ENCODE measurements around the gene DSCAML1. TPM values are rescaled to one million over a fixed set of nuclear protein-coding genes. Genes with fewer than 3 reads are reported as not detected.

Gene DSCAML1
- total and polyA plus RNA-seq, 2 of the 8 experiments (the other 6 are each of a cell fraction or from before 2014, with no cell fraction given) = 0.19 to 0.24 TPM

DNA sequence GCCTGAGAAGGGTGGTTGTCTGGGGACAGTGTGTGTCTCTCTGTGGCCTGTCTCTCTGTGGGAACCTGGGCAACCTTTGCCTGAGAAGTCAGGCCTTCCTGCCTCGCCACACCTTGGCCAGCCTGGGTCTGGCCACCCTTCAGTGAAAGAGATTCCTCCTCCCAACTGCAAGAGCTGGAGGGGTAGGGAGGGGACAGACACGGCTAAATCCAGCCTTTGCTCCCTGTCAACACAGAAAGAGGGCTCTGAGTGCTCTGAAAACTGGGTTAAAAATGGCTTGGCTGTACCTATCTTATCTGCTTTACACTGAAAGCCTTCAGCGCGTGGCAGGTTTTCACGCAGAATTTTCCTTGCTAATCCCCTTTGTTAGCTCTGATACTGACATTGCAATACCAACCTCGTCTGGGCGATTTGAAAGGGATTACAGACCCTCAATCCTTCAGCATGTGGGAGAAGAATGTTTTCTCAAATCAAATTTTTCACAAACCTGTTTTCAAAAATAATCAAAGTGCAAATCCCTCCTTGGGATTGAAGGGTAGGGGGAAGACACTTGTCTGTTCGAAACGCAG, 163.7 kb downstream of the DSCAML1 start:
- Histone ChIP-seq H4K5ac (ENCODE audit: insufficient read length, low read depth, low read length) (no peak overlapping the region), H3K27me3 (replicated peaks in 1 of 4; ENCODE audit: control insufficient read depth in 3 of 4, extremely low read depth in 1 of 4, insufficient read depth in 3 of 4, low read length in 3 of 4) (no peaks in the 10 kb centered on the region; a peak in 1 of 7 replicates), H2BK5ac (ENCODE audit: low read depth, low read length) (no peak overlapping the region), H3K4me1 (replicated peaks in 1 of 4; ENCODE audit: control insufficient read depth in 3 of 4, insufficient read depth in 4 of 4, low read length in 3 of 4) (peaks cover 0 to 3% (median 2%) of the 10 kb centered on the region in 4 experiments; a peak in 4 of 7 replicates), H2AK5ac (ENCODE audit: low read depth, low read length) (no peak overlapping the region), H2BK15ac (ENCODE audit: low read length) (no peak overlapping the region), H4K20me1 (replicated peaks in 1 of 2; ENCODE audit: control insufficient read depth in 1 of 2, insufficient read depth in 2 of 2, low read length in 2 of 2) (no peaks in the 10 kb centered on the region), H3K4me2 (ENCODE audit: insufficient read depth in 1 of 2, low read depth in 2 of 2, low read length in 2 of 2) (no peak overlapping the region), H3K27ac (ENCODE audit: low read depth, low read length) (no peak overlapping the region), H2BK20ac (ENCODE audit: low read length) (no peak overlapping the region), H3K9me3 (ENCODE audit: insufficient read depth in 2 of 2, low read depth in 1 of 2, low read length in 1 of 2) (no peaks in the 10 kb centered on the region), H3K23me2 (ENCODE audit: low read depth, low read length) (peaks cover 2% of the 10 kb centered on the region; the same call in 1 of the 2 replicates), H4K8ac (ENCODE audit: extremely low read depth, insufficient read depth, low read length) (no peak overlapping the region), H2BK12ac (ENCODE audit: low read depth, low read length) (no peak overlapping the region), H3K79me1 (ENCODE audit: low read depth, low read length) (no peaks in the 10 kb centered on the region), H4K91ac (replicated peaks; ENCODE audit: insufficient read length, low read length) (no peak overlapping the region), H3K36me3 (ENCODE audit: control insufficient read depth in 2 of 4, insufficient read depth in 4 of 4, low read length in 3 of 4) (no peaks in the 10 kb centered on the region), H3K4ac (replicated peaks; ENCODE audit: insufficient read length, low read depth, low read length) (no peak overlapping the region), H3K14ac (ENCODE audit: insufficient read length) (no peak overlapping the region), H2AFZ (ENCODE audit: low read length) (no peak overlapping the region), H3K4me3 (ENCODE audit: extremely low read depth in 1 of 4, insufficient read depth in 2 of 4, low read depth in 3 of 4, low read length in 4 of 4) (no peak overlapping the region), H3K56ac (replicated peaks; ENCODE audit: insufficient read length, low read depth, low read length) (no peak overlapping the region), H3K9ac (replicated peaks in 1 of 4; ENCODE audit: extremely low read depth in 1 of 4, low read depth in 3 of 4, low read length in 3 of 4) (no peak overlapping the region), H3K23ac (ENCODE audit: insufficient read length) (no peak overlapping the region), H2BK120ac (replicated peaks; ENCODE audit: low read depth, low read length) (no peak overlapping the region), H3K18ac (ENCODE audit: extremely low read depth, low read length) (no peak overlapping the region), H3K79me2 (ENCODE audit: control insufficient read depth in 1 of 2, insufficient read depth in 2 of 2, low read length in 2 of 2) (no peaks in the 10 kb centered on the region)
- FAIRE-seq (no peak), DNase-seq (ENCODE audit: low read depth in 1 of 2, low spot score in 2 of 2) (no peak)
- POLR2A ChIA-PET (ENCODE audit: partially characterized antibody) = no interaction called here
- WGBS, 2 experiments (ENCODE audit: extremely low coverage in 1 of 2, insufficient coverage in 1 of 2, insufficient read length in 1 of 2, insufficient replicate concordance in 2 of 2, low coverage in 1 of 2, low lambda C conversion rate in 2 of 2, missing lambda C conversion rate in 1 of 2) = 86% methylated on average over 9 of the region's 9 CpGs; no CpG with 5 or more reads in 1 of the 2 experiments
- CTCF ChIA-PET (ENCODE audit: partially characterized antibody) = interaction anchor here (2.2 to 2.4 kb wide), 2 partner anchors 13 to 190 kb away, joined by 12 read pairs; no protein-coding TSS in a partner anchor
- TF ChIP-seq SAP30 (IDR thresholded peaks at IDR 0.05; ENCODE audit: insufficient read depth, insufficient replicate concordance, low read length) (no peak), NRF1 (IDR thresholded peaks at IDR 0.05; ENCODE audit: low read depth, low read length) (no peak), JUN (IDR thresholded peaks at IDR 0.05; ENCODE audit: low read depth, low read length) (no peak)

Data from H1 (cell line).